ENCODE results near the gene HDAC11.

GRCh38 chr3:13537244-13537908, 57.3 kb downstream of the HDAC11 start:
- TF ChIP-seq CTCF (IDR thresholded peaks at IDR 0.05; ENCODE audit: low read length) (no peak), EZH2phosphoT487 (IDR thresholded peaks at IDR 0.05; ENCODE audit: low read length) (no peak)

Measured in MM.1S (cell line).